Panc1 (cell line): ENCODE results near the gene MLPH.

Experiments used
- CTCF ChIP-seq: fragments of 450-650 bp; IDR thresholded peaks from 2 replicates; pipeline ENCODE4 v1.5.1; 2017; ENCODE audit warnings: mild to moderate bottlenecking
- POLR2AphosphoS5 ChIP-seq: IDR thresholded peaks from 2 replicates; pipeline ENCODE4 v1.6.1; 2012; ENCODE audit warnings: mild to moderate bottlenecking, low read depth, low read length, moderate library complexity
- SIN3A ChIP-seq: IDR thresholded peaks from 2 replicates; pipeline ENCODE4 v1.6.1; 2012; ENCODE audit warnings: low read depth, mild to moderate bottlenecking, low read length, moderate library complexity, borderline replicate concordance; ENCODE audit not compliant: insufficient read depth
- TCF7L2 ChIP-seq: IDR thresholded peaks from 2 replicates; pipeline ENCODE4 v1.6.1; 2011; ENCODE audit warnings: mild to moderate bottlenecking, low read depth, low read length, inconsistent platforms
- TF ChIP-seq, protein P1 (sequence below), 2 experiments: IDR thresholded peaks; 2 replicates each; pipeline ENCODE4 v1.6.1; 2011 to 2012; ENCODE audit warnings: low read depth in 2 of 2, control low read depth in 1 of 2, low read length in 1 of 2, mild to moderate bottlenecking in 1 of 2, moderate library complexity in 1 of 2; ENCODE audit not compliant: insufficient read depth in 1 of 2

GRCh38 chr2:237474442-237474911 lies 12.6 kb upstream of the MLPH start:
- no peak for TF ChIP-seq CTCF
- no peak for TF ChIP-seq POLR2AphosphoS5
- TF ChIP-seq SIN3A, result no peak
- TF ChIP-seq, protein P1, sequence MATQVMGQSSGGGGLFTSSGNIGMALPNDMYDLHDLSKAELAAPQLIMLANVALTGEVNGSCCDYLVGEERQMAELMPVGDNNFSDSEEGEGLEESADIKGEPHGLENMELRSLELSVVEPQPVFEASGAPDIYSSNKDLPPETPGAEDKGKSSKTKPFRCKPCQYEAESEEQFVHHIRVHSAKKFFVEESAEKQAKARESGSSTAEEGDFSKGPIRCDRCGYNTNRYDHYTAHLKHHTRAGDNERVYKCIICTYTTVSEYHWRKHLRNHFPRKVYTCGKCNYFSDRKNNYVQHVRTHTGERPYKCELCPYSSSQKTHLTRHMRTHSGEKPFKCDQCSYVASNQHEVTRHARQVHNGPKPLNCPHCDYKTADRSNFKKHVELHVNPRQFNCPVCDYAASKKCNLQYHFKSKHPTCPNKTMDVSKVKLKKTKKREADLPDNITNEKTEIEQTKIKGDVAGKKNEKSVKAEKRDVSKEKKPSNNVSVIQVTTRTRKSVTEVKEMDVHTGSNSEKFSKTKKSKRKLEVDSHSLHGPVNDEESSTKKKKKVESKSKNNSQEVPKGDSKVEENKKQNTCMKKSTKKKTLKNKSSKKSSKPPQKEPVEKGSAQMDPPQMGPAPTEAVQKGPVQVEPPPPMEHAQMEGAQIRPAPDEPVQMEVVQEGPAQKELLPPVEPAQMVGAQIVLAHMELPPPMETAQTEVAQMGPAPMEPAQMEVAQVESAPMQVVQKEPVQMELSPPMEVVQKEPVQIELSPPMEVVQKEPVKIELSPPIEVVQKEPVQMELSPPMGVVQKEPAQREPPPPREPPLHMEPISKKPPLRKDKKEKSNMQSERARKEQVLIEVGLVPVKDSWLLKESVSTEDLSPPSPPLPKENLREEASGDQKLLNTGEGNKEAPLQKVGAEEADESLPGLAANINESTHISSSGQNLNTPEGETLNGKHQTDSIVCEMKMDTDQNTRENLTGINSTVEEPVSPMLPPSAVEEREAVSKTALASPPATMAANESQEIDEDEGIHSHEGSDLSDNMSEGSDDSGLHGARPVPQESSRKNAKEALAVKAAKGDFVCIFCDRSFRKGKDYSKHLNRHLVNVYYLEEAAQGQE (IDR thresholded peaks at IDR 0.05; ENCODE audit: insufficient read depth in 1 of 2, low read depth in 2 of 2, low read length in 1 of 2), result no peak
- no peak for TF ChIP-seq TCF7L2
